GM23248 (cell line): ENCODE data around the gene ZNF554. TPM values are rescaled to one million over a fixed set of nuclear protein-coding genes. Genes with fewer than 3 reads are reported as not detected.

Source experiments
- DNase-seq: peaks from one replicate; pipeline ENCODE4 v3.0.0-alpha.2; 2015
- H2AFZ ChIP-seq: fragments of 200-600 bp; sonication (generic); 2 replicates; pipeline ENCODE4 v1.6.1; 2016; ENCODE audit warnings: antibody characterized with exemption
- H3F3A ChIP-seq: fragments of 200-600 bp; sonication (generic); 2 replicates; pipeline ENCODE4 v1.6.1; 2016; ENCODE audit warnings: mild to moderate bottlenecking, antibody characterized with exemption, mixed run types; ENCODE audit not compliant: insufficient read depth
- H3K27ac ChIP-seq: fragments of 200-600 bp; sonication (generic); 2 replicates; pipeline ENCODE4 v1.5.1; 2016; ENCODE audit warnings: mild to moderate bottlenecking
- H3K27me3 ChIP-seq: fragments of 200-600 bp; sonication (generic); replicated peaks from 2 replicates; pipeline ENCODE4 v1.6.1; 2016; ENCODE audit warnings: mild to moderate bottlenecking; ENCODE audit not compliant: insufficient read depth
- H3K36me3 ChIP-seq: fragments of 200-600 bp; sonication (generic); 2 replicates; pipeline ENCODE4 v1.6.1; 2016; ENCODE audit warnings: low read depth, mild to moderate bottlenecking
- H3K4me1 ChIP-seq: fragments of 200-600 bp; sonication (generic); 2 replicates; pipeline ENCODE4 v1.6.1; 2016; ENCODE audit warnings: mild to moderate bottlenecking; ENCODE audit not compliant: insufficient read depth
- H3K4me2 ChIP-seq: fragments of 200-600 bp; sonication (generic); one replicate; pipeline ENCODE4 v1.6.1; 2016; ENCODE audit warnings: mild to moderate bottlenecking; ENCODE audit not compliant: unreplicated experiment
- H3K4me3 ChIP-seq: fragments of 200-600 bp; sonication (generic); 2 replicates; pipeline ENCODE4 v1.5.1; 2016; ENCODE audit warnings: mild to moderate bottlenecking
- H3K79me2 ChIP-seq: fragments of 200-600 bp; sonication (generic); 2 replicates; pipeline ENCODE4 v1.6.1; 2016; ENCODE audit warnings: mild to moderate bottlenecking; ENCODE audit not compliant: insufficient read depth
- H3K9ac ChIP-seq: fragments of 200-600 bp; sonication (generic); 2 replicates; pipeline ENCODE4 v1.6.1; 2016; ENCODE audit warnings: mild to moderate bottlenecking
- H3K9me2 ChIP-seq: fragments of 200-600 bp; sonication (generic); 2 replicates; pipeline ENCODE4 v1.6.1; 2016; ENCODE audit warnings: mixed run types, mild to moderate bottlenecking, moderate library complexity; ENCODE audit not compliant: insufficient read depth
- H3K9me3 ChIP-seq: fragments of 200-600 bp; sonication (generic); one replicate; pipeline ENCODE4 v1.6.1; 2017; ENCODE audit warnings: low read depth
- H4K20me1 ChIP-seq: fragments of 200-600 bp; sonication (generic); 2 replicates; pipeline ENCODE4 v1.6.0; 2016; ENCODE audit not compliant: insufficient read depth
- EZH2 ChIP-seq: fragments of 200-600 bp; sonication (generic); IDR thresholded peaks from 2 replicates; pipeline ENCODE4 v1.6.1; 2018; ENCODE audit warnings: antibody characterized with exemption, mild to moderate bottlenecking; ENCODE audit not compliant: insufficient read depth, poor library complexity, severe bottlenecking
- EZH2phosphoT487 ChIP-seq: fragments of 200-600 bp; sonication (generic); IDR thresholded peaks from 2 replicates; pipeline ENCODE4 v1.6.1; 2018; ENCODE audit warnings: antibody characterized with exemption, moderate library complexity, mild to moderate bottlenecking, low read depth; ENCODE audit not compliant: insufficient read depth
- WGBS, 2 experiments: methylation state at CpG; one replicate each; pipeline ENCODE4 v1.1.6; 2015 to 2017; ENCODE audit warnings: low lambda C conversion rate in 2 of 2, low coverage in 1 of 2; ENCODE audit errors: missing lambda C conversion rate in 2 of 2; 5-methylcytosine and 5-hydroxymethylcytosine counted together
- in situ Hi-C: fragments of 300-500 bp; cut with MboI; formaldehyde crosslinking; loops from 2 replicates; pipeline ENCODE4 v1.15.0; 2020
- polyA plus RNA-seq: library from polyadenylated mRNA; unstranded; fragments of >200 nt; fragmentation: Nextera tagmentation; extraction: Ambion mirVana; gene quantifications from 2 replicates; pipeline ENCODE4 v1.2.1, GENCODE V29; 2016
- total RNA-seq: library from RNA; depleted of rRNA; stranded (reverse); fragments of >200 nt; shearing (Covaris generic); gene quantifications from 2 replicates; pipeline ENCODE4 v1.2.3, GENCODE V29; 2014

ZNF554 gene
- total and polyA plus RNA-seq, 2 experiments from 2014 or later = 1.4 to 2.9 TPM

DNA sequence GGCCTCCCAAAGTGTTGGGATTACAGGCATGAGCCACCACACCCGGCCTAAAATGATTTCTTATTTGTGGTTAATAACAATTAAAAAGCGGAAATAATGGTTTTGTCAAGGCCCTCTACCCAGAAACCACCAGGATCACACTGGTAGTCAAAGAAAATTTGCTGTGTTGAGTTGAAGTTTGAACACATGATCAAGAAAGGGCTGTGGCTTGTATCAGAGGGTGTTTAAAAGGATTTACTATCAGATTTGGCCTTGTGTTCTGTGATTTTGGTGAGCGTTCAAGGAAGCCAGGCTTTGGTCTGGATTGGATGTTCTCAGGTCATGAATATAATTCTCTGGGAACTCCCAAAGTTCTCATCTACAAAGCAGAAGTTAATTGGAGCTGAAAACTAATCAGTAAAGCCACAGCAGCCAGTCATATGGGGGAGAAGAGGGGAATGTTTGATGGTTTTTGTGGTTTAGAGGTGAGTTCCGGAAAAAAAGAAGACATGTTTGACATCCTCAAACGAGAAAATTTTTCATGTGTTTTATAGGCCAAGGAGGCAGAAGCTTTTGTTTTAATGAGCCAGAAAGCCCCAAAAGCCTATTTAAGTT, 36.9 kb downstream of the ZNF554 start:
- Histone ChIP-seq H3K9ac (no peak overlapping the region), H3K4me1 (no peaks in the 10 kb centered on the region), H3K9me2 (no peaks in the 10 kb centered on the region), H3K36me3 (peaks cover 54% of the 10 kb centered on the region), H3F3A (peaks cover 7% of the 10 kb centered on the region; the same call in 1 of the 2 replicates), H3K4me2 (no peak overlapping the region), H3K4me3 (no peak overlapping the region), H3K27me3 (no peaks in the 10 kb centered on the region), H3K79me2 (no peaks in the 10 kb centered on the region), H3K27ac (no peak overlapping the region), H3K9me3 (peaks cover 8% of the 10 kb centered on the region), H4K20me1 (no peaks in the 10 kb centered on the region), H2AFZ (no peak overlapping the region)
- in situ Hi-C loops = loop anchor here (25.0 kb wide), 1 partner anchor 194 kb away; no protein-coding TSS in a partner anchor
- WGBS, 2 experiments = 98% methylated on average over 5 of the region's 5 CpGs
- TF ChIP-seq EZH2phosphoT487 = no peak
- TF ChIP-seq EZH2 = no peak
- no peak for DNase-seq

DNA sequence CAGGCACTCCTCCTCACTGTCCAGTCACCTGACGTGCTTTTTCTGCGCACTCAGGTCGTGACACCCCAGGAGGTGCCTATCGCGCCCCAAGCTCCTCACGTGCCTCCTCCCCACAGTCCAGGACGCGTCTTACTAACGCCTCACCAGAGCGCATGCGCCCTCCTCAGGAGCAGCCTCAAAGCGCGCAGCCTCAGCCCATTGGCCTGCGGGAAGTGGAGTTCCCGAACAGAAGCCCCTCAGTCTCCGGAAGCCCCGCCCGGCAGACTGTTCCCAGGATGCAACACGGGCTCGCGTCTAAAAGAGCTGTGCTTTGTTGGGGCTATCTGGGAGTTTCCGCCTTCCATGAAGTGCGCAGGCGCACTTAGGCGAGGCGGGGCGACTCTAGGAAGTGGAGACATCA, 39.2 kb downstream of the ZNF554 start:
- Histone ChIP-seq H4K20me1 (no peaks in the 10 kb centered on the region), H3K9me2 (no peaks in the 10 kb centered on the region), H3K27ac (no peak overlapping the region), H3K4me1 (no peaks in the 10 kb centered on the region), H3K4me3 (no peak overlapping the region), H3K9me3 (no peaks in the 10 kb centered on the region), H3F3A (no peaks in the 10 kb centered on the region), H2AFZ (no peak overlapping the region), H3K79me2 (no peaks in the 10 kb centered on the region), H3K4me2 (no peak overlapping the region), H3K36me3 (peaks cover 30% of the 10 kb centered on the region), H3K27me3 (no peaks in the 10 kb centered on the region), H3K9ac (no peak overlapping the region)
- 83 to 87% methylated on average over 27 of the region's 27 CpGs for WGBS, 2 experiments
- no peak for TF ChIP-seq EZH2
- TF ChIP-seq EZH2phosphoT487 = no peak
- in situ Hi-C loops = loop anchor here (25.0 kb wide), 1 partner anchor 197 kb away; no protein-coding TSS in a partner anchor
- no peak for DNase-seq

DNA sequence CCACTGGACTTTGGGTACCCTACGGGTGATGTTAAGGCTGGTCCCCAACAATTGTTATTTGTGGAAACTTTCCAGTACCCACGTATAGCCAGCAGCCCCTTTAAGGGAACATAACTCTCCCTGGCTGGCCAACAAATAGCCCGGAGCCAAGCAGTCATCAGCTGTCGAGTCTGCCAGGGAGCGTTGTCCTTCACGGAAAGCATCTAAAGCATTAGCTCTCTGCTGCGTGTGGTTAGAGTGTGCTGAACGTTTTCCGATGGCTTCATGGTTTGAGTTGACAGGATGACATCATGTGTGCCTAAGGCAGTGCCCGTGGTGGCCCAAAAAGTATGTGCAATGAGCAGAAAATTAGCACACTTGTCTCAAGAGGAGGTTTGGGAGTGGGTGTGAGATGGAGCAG, 44.1 kb downstream of the ZNF554 start:
- Histone ChIP-seq H3K9ac (no peak overlapping the region), H3F3A (no peaks in the 10 kb centered on the region), H3K9me2 (no peaks in the 10 kb centered on the region), H3K4me2 (no peak overlapping the region), H2AFZ (no peak overlapping the region), H4K20me1 (no peaks in the 10 kb centered on the region), H3K4me1 (no peaks in the 10 kb centered on the region), H3K79me2 (no peaks in the 10 kb centered on the region), H3K27me3 (no peaks in the 10 kb centered on the region), H3K4me3 (no peak overlapping the region), H3K9me3 (no peaks in the 10 kb centered on the region), H3K36me3 (no peaks in the 10 kb centered on the region), H3K27ac (no peak overlapping the region)
- in situ Hi-C loops = loop anchor here (25.0 kb wide), 1 partner anchor 202 kb away; no protein-coding TSS in a partner anchor
- TF ChIP-seq EZH2 = no peak
- TF ChIP-seq EZH2phosphoT487 = no peak
- no peak for DNase-seq
- 38 to 40% methylated on average over 10 of the region's 10 CpGs for WGBS, 2 experiments

- no peak overlapping the region for H3K9ac ChIP-seq
- TF ChIP-seq EZH2phosphoT487 = no peak
- no peaks in the 10 kb centered on the region for H3K9me2 ChIP-seq
- DNase-seq = no peak
- H3F3A ChIP-seq = no peaks in the 10 kb centered on the region
- no peaks in the 10 kb centered on the region for H3K36me3 ChIP-seq
- H3K27me3 ChIP-seq = no peaks in the 10 kb centered on the region
- no peaks in the 10 kb centered on the region for H3K4me1 ChIP-seq
- no peak overlapping the region for H2AFZ ChIP-seq
- no peaks in the 10 kb centered on the region for H3K79me2 ChIP-seq
- in situ Hi-C loops = loop anchor here (25.0 kb wide), 1 partner anchor 203 kb away; no protein-coding TSS in a partner anchor
- H3K4me3 ChIP-seq = no peak overlapping the region
- no peaks in the 10 kb centered on the region for H4K20me1 ChIP-seq
- no peak overlapping the region for H3K4me2 ChIP-seq
- H3K9me3 ChIP-seq = no peaks in the 10 kb centered on the region
- 57% methylated on average over 12 of the region's 12 CpGs for WGBS, 2 experiments
- no peak overlapping the region for H3K27ac ChIP-seq
These were observed 45.8 kb downstream of the ZNF554 start for GRCh38 chr19:2865334-2866100.
